ENCODE results near the gene FGD3. TPM values are rescaled to one million over a fixed set of nuclear protein-coding genes. Genes with fewer than 3 reads are reported as not detected.
A peak's percentile ranks its signal among the peaks of the same experiment; 100 is the strongest.

The FGD3 gene
- total RNA-seq, 3 donors from 2014 or later = 10.2 to 18.0 (median 10.4) TPM

DNA sequence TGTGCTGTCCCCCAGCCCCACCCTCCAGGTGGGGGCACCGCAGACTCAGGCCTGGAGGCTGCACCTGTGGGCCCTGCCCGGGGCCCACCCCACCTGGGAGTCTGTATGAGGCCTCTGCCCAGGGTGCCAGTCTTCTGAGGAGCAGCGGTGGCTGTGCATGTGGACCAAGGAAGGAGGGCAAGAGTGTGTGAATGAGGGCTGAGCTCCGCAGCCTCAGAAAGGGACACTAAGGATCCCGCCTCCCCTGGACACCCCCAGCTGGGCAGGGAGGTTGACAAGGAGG, 19.1 kb downstream of the FGD3 start:
- Histone ChIP-seq H3K4me1 (no peaks in the 10 kb centered on the region), H3K27me3 (no peaks in the 10 kb centered on the region), H3K36me3 (no peaks in the 10 kb centered on the region), H3K27ac (no peak overlapping the region), H3K4me3 (peak overlapping the region in 2 of 3 donors; percentile 35 to 50), H3K9me3 (no peaks in the 10 kb centered on the region)
- DNase-seq (ENCODE audit: low spot score in 2 of 2) = peak in 1 of 2 donors; percentile 46
- intact Hi-C loops (cut with DNase I; ENCODE audit: low total_unique reads) = no loop called here
- TF ChIP-seq POLR2AphosphoS5 (IDR thresholded peaks at IDR 0.05) (no peak), POLR2A (IDR thresholded peaks at IDR 0.05) (no peak)
- TF ChIP-seq, protein P1, sequence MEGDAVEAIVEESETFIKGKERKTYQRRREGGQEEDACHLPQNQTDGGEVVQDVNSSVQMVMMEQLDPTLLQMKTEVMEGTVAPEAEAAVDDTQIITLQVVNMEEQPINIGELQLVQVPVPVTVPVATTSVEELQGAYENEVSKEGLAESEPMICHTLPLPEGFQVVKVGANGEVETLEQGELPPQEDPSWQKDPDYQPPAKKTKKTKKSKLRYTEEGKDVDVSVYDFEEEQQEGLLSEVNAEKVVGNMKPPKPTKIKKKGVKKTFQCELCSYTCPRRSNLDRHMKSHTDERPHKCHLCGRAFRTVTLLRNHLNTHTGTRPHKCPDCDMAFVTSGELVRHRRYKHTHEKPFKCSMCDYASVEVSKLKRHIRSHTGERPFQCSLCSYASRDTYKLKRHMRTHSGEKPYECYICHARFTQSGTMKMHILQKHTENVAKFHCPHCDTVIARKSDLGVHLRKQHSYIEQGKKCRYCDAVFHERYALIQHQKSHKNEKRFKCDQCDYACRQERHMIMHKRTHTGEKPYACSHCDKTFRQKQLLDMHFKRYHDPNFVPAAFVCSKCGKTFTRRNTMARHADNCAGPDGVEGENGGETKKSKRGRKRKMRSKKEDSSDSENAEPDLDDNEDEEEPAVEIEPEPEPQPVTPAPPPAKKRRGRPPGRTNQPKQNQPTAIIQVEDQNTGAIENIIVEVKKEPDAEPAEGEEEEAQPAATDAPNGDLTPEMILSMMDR (IDR thresholded peaks at IDR 0.05) = no peak

DNA sequence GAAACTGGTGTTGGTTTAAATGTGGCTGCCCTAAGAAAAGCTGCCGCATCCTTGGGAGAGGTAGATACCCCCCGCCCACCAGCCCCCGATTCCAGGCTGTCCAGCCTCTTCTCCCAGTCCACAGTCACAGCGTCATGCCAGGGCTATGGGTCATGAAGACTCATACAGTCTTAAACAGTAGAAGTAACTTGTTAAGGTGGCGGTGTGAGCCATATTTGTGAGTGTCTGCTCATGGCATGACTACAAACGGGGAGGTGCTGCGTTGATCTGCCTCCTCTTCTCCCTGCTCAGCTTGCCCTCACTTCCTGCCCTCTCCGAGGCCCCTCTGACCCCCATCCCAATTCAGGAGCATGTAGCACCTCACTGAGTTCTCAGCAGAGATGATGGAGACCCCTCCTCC, 20.8 kb downstream of the FGD3 start:
- no peaks in the 10 kb centered on the region for H3K27me3 ChIP-seq
- no peak overlapping the region for H3K27ac ChIP-seq
- intact Hi-C loops (cut with DNase I; ENCODE audit: low total_unique reads) = no loop called here
- TF ChIP-seq, protein P1 (IDR thresholded peaks at IDR 0.05) = no peak
- TF ChIP-seq POLR2A (IDR thresholded peaks at IDR 0.05) (no peak), POLR2AphosphoS5 (IDR thresholded peaks at IDR 0.05) (no peak)
- H3K4me3 ChIP-seq = no peak overlapping the region
- no peaks in the 10 kb centered on the region for H3K4me1 ChIP-seq
- H3K9me3 ChIP-seq = no peaks in the 10 kb centered on the region
- H3K36me3 ChIP-seq = no peaks in the 10 kb centered on the region
- peak in 1 of 2 donors; percentile 49 for DNase-seq (ENCODE audit: low spot score in 2 of 2)

DNA sequence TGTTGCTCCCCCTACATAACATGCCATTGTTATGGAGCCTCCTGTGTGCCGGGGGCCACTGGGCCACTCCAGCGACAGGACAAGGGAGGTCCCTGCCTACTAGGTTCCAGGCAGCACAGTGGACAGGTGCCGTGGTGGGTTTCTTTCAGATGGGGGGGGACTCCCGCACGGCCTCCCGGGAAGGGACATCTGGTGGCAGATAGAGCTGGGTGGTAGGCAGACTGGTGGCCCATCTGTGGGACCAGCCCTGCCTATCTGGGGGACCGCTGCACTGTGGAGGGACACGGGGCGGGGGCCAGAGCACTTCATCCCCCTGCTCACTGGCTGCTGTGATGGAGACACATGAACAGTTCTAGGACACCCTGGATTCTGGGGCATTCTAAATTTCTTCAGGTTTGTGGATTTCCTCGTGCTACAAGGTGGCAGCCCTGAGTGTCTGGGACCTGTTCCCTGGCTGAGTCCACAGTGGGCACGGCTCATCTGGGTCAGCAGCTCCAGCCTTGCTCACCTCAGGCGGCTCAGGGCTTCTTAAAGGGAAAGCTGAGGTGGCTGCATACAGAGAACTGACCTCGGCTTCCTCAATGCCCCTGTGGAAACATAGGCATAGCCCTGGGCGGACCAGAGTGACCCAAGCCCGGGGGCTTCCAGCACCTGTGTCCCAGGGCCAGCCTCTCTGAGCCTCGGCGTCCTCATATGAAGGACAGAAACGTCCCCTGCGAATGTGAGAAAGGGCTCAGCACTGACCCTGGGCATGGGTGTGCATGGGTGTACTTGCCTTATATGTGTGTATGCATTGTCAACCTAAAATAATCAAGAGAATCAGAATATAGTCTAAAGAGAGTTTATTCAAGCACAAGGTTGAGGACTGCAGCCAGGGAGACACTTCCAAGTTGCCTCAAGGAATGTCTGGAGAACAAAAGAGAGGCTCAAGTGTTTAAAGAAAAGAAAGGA, 22.5 kb downstream of the FGD3 start:
- no peaks in the 10 kb centered on the region for H3K27me3 ChIP-seq
- DNase-seq (ENCODE audit: low spot score in 2 of 2) = peak in 1 of 2 donors; percentile 52
- H3K36me3 ChIP-seq = no peaks in the 10 kb centered on the region
- H3K4me1 ChIP-seq = no peaks in the 10 kb centered on the region
- intact Hi-C loops (cut with DNase I; ENCODE audit: low total_unique reads) = no loop called here
- peak overlapping the region in 1 of 2 donors; percentile 48 for H3K27ac ChIP-seq
- TF ChIP-seq POLR2AphosphoS5 (IDR thresholded peaks at IDR 0.05) (no peak), POLR2A (IDR thresholded peaks at IDR 0.05) (no peak)
- TF ChIP-seq, protein P1 (IDR thresholded peaks at IDR 0.05) = no peak
- H3K4me3 ChIP-seq = no peak overlapping the region
- no peaks in the 10 kb centered on the region for H3K9me3 ChIP-seq

DNA sequence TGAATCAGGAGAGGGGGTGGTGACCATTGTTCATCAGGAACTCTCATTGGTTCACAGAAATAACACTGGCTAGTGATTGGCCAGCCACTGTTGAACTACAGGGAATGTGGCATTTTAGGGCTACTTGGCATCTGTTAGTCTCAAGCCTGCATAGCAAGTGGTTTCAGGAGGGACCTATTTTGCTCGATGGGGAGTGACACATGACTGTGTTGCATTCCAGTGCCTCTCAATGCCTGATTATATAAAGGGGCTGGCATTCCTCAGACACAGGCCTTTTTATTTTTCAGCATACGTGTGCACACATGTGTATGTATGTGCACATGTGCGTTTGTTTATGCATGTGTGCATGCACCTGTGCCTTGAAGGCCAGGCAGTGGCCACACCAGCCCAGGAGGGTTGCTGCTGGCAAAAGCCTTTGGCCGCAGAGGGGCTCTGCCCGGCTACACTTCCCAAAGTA, 23.2 kb downstream of the FGD3 start:
- DNase-seq (ENCODE audit: low spot score in 2 of 2) = peak in 1 of 2 donors; percentile 33
- Histone ChIP-seq H3K4me1 (no peaks in the 10 kb centered on the region), H3K27ac (peak overlapping the region in 1 of 2 donors; percentile 3)

DNA sequence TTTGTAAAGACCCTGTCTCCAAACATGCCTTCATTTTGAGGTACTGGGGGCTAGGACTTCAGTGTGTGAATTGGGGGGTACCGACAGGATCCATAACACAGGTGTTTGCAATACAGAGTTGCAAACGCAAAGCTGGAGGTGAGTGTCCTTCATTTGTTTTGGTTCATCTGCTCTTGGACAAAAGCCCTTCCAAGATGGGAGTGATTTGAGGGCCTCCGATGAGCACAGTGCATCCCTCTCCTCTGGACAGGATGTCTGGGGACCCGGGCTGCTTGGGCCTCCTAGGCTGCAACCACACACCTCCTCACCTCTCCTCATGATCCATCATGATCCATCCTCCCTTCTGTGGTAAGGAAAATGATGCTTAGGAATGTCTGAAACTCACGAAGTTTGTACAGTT, 23.8 kb downstream of the FGD3 start:
- no peaks in the 10 kb centered on the region for H3K27me3 ChIP-seq
- peak; percentile 9 to 22 for DNase-seq (ENCODE audit: low spot score in 2 of 2)
- no peaks in the 10 kb centered on the region for H3K36me3 ChIP-seq
- peak overlapping the region in 1 of 2 donors; percentile 3 for H3K27ac ChIP-seq
- no peaks in the 10 kb centered on the region for H3K4me1 ChIP-seq
- intact Hi-C loops (cut with DNase I; ENCODE audit: low total_unique reads) = no loop called here
- TF ChIP-seq POLR2A (IDR thresholded peaks at IDR 0.05) (no peak), POLR2AphosphoS5 (IDR thresholded peaks at IDR 0.05) (no peak)
- TF ChIP-seq, protein P1 (IDR thresholded peaks at IDR 0.05) = no peak
- no peaks in the 10 kb centered on the region for H3K9me3 ChIP-seq
- H3K4me3 ChIP-seq = no peak overlapping the region

More for the DNA sequence above, 23.2 kb downstream of the FGD3 start:
- Histone ChIP-seq H3K9me3 (no peaks in the 10 kb centered on the region), H3K4me3 (no peak overlapping the region), H3K36me3 (no peaks in the 10 kb centered on the region), H3K27me3 (no peaks in the 10 kb centered on the region)
- TF ChIP-seq POLR2AphosphoS5 (IDR thresholded peaks at IDR 0.05) = no peak
- intact Hi-C loops (cut with DNase I; ENCODE audit: low total_unique reads) = no loop called here
